OCI-LY7 (cell line): ENCODE data around the gene NAA10. TPM values are rescaled to one million over a fixed set of nuclear protein-coding genes. Genes with fewer than 3 reads are reported as not detected.

Experiments used
- BruUV-seq: library from RNA; stranded (reverse); fragments of 400-500 nt; replicated peaks from 2 replicates; lab custom pipeline; 2021; lab: Mats Ljungman, UMichigan
- CTCF ChIA-PET: fragments of 300-600 bp; sonication (Branson Sonifier 250); formaldehyde crosslinking; loops from one replicate; lab custom pipeline; 2022; ENCODE audit warnings: antibody characterized with exemption; ENCODE audit not compliant: unreplicated experiment; lab: Charles Lee
- POLR2A ChIA-PET: fragments of 300-600 bp; sonication (Branson Sonifier 250); formaldehyde crosslinking; loops from one replicate; lab custom pipeline; 2022; ENCODE audit warnings: antibody characterized with exemption; lab: Charles Lee
- DNase-seq: peaks from one replicate; pipeline ENCODE4 v3.0.0-alpha.2; 2015; ENCODE audit warnings: low spot score
- H2AFZ ChIP-seq: fragments of 200-600 bp; sonication (generic), shearing (Covaris generic); 2 replicates; pipeline ENCODE4 v1.6.1; 2014; ENCODE audit warnings: mild to moderate bottlenecking, antibody characterized with exemption, low read length, moderate library complexity
- H3K27ac ChIP-seq: fragments of 200-600 bp; sonication (generic); 2 replicates; pipeline ENCODE4 v1.5.1; 2014; ENCODE audit warnings: mixed run types, low read depth, mild to moderate bottlenecking, moderate library complexity, low read length, inconsistent platforms; ENCODE audit not compliant: poor library complexity, severe bottlenecking
- H3K36me3 ChIP-seq: fragments of 200-600 bp; sonication (generic); 2 replicates; pipeline ENCODE4 v1.6.1; 2014; ENCODE audit warnings: mild to moderate bottlenecking, antibody characterized with exemption, low read length, moderate library complexity, mixed read lengths; ENCODE audit not compliant: insufficient read depth
- H3K4me1 ChIP-seq: fragments of 200-600 bp; sonication (generic); 2 replicates; pipeline ENCODE4 v1.5.1; 2014; ENCODE audit warnings: mild to moderate bottlenecking, low read length; ENCODE audit not compliant: insufficient read depth, poor library complexity, severe bottlenecking
- H3K4me2 ChIP-seq: fragments of 200-600 bp; sonication (generic); 2 replicates; pipeline ENCODE4 v1.6.1; 2014; ENCODE audit warnings: mild to moderate bottlenecking, low read length
- H3K4me3 ChIP-seq: fragments of 200-600 bp; sonication (generic); 2 replicates; pipeline ENCODE4 v1.5.1; 2014; ENCODE audit warnings: mild to moderate bottlenecking, low read depth, low read length; ENCODE audit not compliant: poor library complexity, severe bottlenecking
- H3K79me2 ChIP-seq: fragments of 200-600 bp; sonication (generic); 2 replicates; pipeline ENCODE4 v1.6.1; 2016; ENCODE audit warnings: low read depth, mild to moderate bottlenecking, low read length, moderate library complexity, mixed read lengths; ENCODE audit not compliant: insufficient read depth
- H3K9me2 ChIP-seq: fragments of 200-600 bp; sonication (generic); 2 replicates; pipeline ENCODE4 v1.6.1; 2016; ENCODE audit warnings: mild to moderate bottlenecking, low read length, mixed read lengths; ENCODE audit not compliant: insufficient read depth
- H3K9me3 ChIP-seq: fragments of 200-600 bp; sonication (generic); 2 replicates; pipeline ENCODE4 v1.6.1; 2014; ENCODE audit warnings: mild to moderate bottlenecking, mixed run types, low read length, mixed read lengths
- H4K20me1 ChIP-seq: fragments of 200-600 bp; sonication (generic); 2 replicates; pipeline ENCODE4 v1.6.1; 2014; ENCODE audit warnings: mild to moderate bottlenecking, antibody characterized with exemption, low read length, moderate library complexity, mixed read lengths; ENCODE audit not compliant: insufficient read depth
- CTCF ChIP-seq: fragments of 200-600 bp; sonication (generic); conservative IDR thresholded peaks from 2 replicates; pipeline ENCODE4 v1.5.1; 2014; ENCODE audit warnings: mild to moderate bottlenecking, antibody characterized with exemption, low read length, moderate library complexity, mixed read lengths
- EZH2phosphoT487 ChIP-seq: fragments of 200-600 bp; sonication (generic); IDR thresholded peaks from 2 replicates; pipeline ENCODE4 v1.6.1; 2018; ENCODE audit warnings: low read depth, borderline replicate concordance, mild to moderate bottlenecking, mixed run types, antibody characterized with exemption, low read length, moderate library complexity, mixed read lengths
- intact Hi-C: fragments of 100-400 bp; cut with micrococcal nuclease; formaldehyde crosslinking; loops from one replicate; pipeline ENCODE4 v1.10.0; 2022; ENCODE audit not compliant: unreplicated experiment
- total RNA-seq, 2 experiments: library from RNA; depleted of rRNA in 1 of 2; stranded (reverse); fragments of >200 nt in 1 of 2; shearing (Covaris generic) in 1 of 2; gene quantifications; 2 replicates each; pipeline ENCODE4 v1.2.3, GENCODE V29; 2014 to 2022

The NAA10 gene
- total RNA-seq, 2 experiments from 2014 or later, result 82.7 to 105 TPM

- H3K4me1 ChIP-seq, result peaks cover 31% of the 10 kb centered on the region
- H3K4me2 ChIP-seq, result no peak overlapping the region
- ChIA-PET POLR2A (interaction anchor here (0.5 kb wide), 1 partner anchor 560 kb away, joined by 5 read pairs; no protein-coding TSS in a partner anchor), CTCF (no interaction called here)
- peaks cover 55% of the 10 kb centered on the region for H3K79me2 ChIP-seq
- DNase-seq, result no peak
- H4K20me1 ChIP-seq, result peaks cover 13% of the 10 kb centered on the region; the same call in 1 of the 2 replicates
- no peak overlapping the region for H2AFZ ChIP-seq
- intact Hi-C loops, result no loop called here
- no peaks in the 10 kb centered on the region for H3K9me2 ChIP-seq
- no peaks in the 10 kb centered on the region for H3K9me3 ChIP-seq
- H3K36me3 ChIP-seq, result peaks cover 100% of the 10 kb centered on the region
- no peak overlapping the region for H3K4me3 ChIP-seq
- no peak overlapping the region for H3K27ac ChIP-seq
- no TSS peak for BruUV-seq
- TF ChIP-seq EZH2phosphoT487 (no peak), CTCF (no peak)
Observed at GRCh38 chrX:153963546-153963945, 28.7 kb upstream of the NAA10 start.

- Histone ChIP-seq H3K4me1 (peaks cover 9% of the 10 kb centered on the region), H3K4me3 (no peak overlapping the region), H3K9me3 (no peaks in the 10 kb centered on the region), H2AFZ (no peak overlapping the region), H3K79me2 (peaks cover 33% of the 10 kb centered on the region), H3K36me3 (peaks cover 100% of the 10 kb centered on the region), H3K9me2 (no peaks in the 10 kb centered on the region), H4K20me1 (peaks cover 2% of the 10 kb centered on the region; the same call in 1 of the 2 replicates), H3K4me2 (no peak overlapping the region), H3K27ac (no peak overlapping the region)
- intact Hi-C loops, result no loop called here
- DNase-seq, result no peak
- POLR2A ChIA-PET, result no interaction called here
- BruUV-seq, result no TSS peak
- CTCF ChIA-PET, result no interaction called here
- TF ChIP-seq EZH2phosphoT487, result no peak
- TF ChIP-seq CTCF, result no peak
Observed at GRCh38 chrX:153961292-153961691, 26.5 kb upstream of the NAA10 start.

- H3K9me2 ChIP-seq, result no peaks in the 10 kb centered on the region
- H3K9me3 ChIP-seq, result no peaks in the 10 kb centered on the region
- H3K4me3 ChIP-seq, result no peak overlapping the region
- TF ChIP-seq CTCF (no peak), EZH2phosphoT487 (no peak)
- H4K20me1 ChIP-seq, result no peaks in the 10 kb centered on the region
- H3K79me2 ChIP-seq, result peaks cover 28% of the 10 kb centered on the region
- H3K27ac ChIP-seq, result no peak overlapping the region
- intact Hi-C loops, result no loop called here
- CTCF ChIA-PET, result no interaction called here
- peaks cover 4% of the 10 kb centered on the region for H3K4me1 ChIP-seq
- H3K36me3 ChIP-seq, result peaks cover 100% of the 10 kb centered on the region
- H3K4me2 ChIP-seq, result no peak overlapping the region
- POLR2A ChIA-PET, result no interaction called here
- BruUV-seq, result no TSS peak
- H2AFZ ChIP-seq, result no peak overlapping the region
- no peak for DNase-seq
Observed at GRCh38 chrX:153960786-153961185, 25.9 kb upstream of the NAA10 start.
